Measurements from ENCODE around the gene SOBP.

DNA sequence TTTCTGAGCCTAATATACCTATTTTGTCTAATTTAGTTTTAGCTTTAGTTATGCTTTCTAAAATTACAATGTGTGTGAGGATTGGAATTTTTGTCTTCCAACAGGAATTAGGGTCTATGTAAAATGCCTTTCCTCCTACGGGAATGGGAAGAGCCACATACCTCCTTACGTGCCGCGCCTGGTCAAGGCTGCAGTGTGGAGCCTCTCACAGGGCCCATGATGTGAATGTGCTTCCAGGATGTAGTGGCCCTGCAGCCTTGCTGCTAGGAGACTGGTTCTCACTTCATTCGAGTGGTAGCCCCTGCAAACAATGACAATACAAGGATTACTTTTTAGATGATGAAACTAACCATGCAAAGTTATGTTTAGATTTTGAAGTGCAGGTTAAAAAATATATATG, 110.2 kb downstream of the SOBP start:
- TF ChIP-seq, protein P1, sequence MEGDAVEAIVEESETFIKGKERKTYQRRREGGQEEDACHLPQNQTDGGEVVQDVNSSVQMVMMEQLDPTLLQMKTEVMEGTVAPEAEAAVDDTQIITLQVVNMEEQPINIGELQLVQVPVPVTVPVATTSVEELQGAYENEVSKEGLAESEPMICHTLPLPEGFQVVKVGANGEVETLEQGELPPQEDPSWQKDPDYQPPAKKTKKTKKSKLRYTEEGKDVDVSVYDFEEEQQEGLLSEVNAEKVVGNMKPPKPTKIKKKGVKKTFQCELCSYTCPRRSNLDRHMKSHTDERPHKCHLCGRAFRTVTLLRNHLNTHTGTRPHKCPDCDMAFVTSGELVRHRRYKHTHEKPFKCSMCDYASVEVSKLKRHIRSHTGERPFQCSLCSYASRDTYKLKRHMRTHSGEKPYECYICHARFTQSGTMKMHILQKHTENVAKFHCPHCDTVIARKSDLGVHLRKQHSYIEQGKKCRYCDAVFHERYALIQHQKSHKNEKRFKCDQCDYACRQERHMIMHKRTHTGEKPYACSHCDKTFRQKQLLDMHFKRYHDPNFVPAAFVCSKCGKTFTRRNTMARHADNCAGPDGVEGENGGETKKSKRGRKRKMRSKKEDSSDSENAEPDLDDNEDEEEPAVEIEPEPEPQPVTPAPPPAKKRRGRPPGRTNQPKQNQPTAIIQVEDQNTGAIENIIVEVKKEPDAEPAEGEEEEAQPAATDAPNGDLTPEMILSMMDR (conservative IDR thresholded peaks at IDR 0.05) = no peak
- TF ChIP-seq EZH2 (IDR thresholded peaks at IDR 0.05; ENCODE audit: low read depth) = no peak

Measured in PC-9 (cell line).